GM21723 (cell line): Measurements from ENCODE around the gene SEC14L5.

Experiments
- ATAC-seq: cut with Tn5 transposase; IDR thresholded peaks from one replicate; pipeline ENCODE4 v1.9.1; 2021; ENCODE audit warnings: mild to moderate bottlenecking, moderate library complexity; ENCODE audit not compliant: unreplicated experiment

The SEC14L5 gene

GRCh38 chr16:5062790-5063765 is 104.9 kb downstream of the SEC14L5 start:
- no peak for ATAC-seq

GRCh38 chr16:5064915-5065314 is 106.8 kb downstream of the SEC14L5 start:
- no peak for ATAC-seq

- ATAC-seq, result no peak
These were observed 107.2 kb downstream of the SEC14L5 start for GRCh38 chr16:5065326-5065725.

GRCh38 chr16:5065813-5066212 is 107.7 kb downstream of the SEC14L5 start, which contains the start of gene C16orf89:
Gene C16orf89, minus strand, starts transcription at chr16:5065956. Its CDS starts 48 bp downstream, at chr16:5065908.
- no peak for ATAC-seq

GRCh38 chr16:5066511-5066910 is 108.4 kb downstream of the SEC14L5 start:
- no peak for ATAC-seq
